Liver (tissue), 9 donors: ENCODE measurements around the gene GSE1. TPM values are rescaled to one million over a fixed set of nuclear protein-coding genes. Genes with fewer than 3 reads are reported as not detected.

ENCODE experiments used
- DNase-seq: peaks from one replicate; pipeline ENCODE4 v3.0.0-alpha.2; 2017; ENCODE audit warnings: low spot score
- H3K27ac ChIP-seq, 2 donors: one replicate each; pipeline ENCODE4 v1.7.0; 2013; ENCODE audit warnings: inconsistent platforms in 2 of 2, low read length in 2 of 2, control low read depth in 1 of 2, low read depth in 1 of 2, mild to moderate bottlenecking in 1 of 2
- H3K27me3 ChIP-seq, 4 donors: one replicate each; pipeline versions ENCODE4 v1.6.1 to v1.7.0; 2013; ENCODE audit warnings: low read length in 3 of 4, inconsistent platforms in 1 of 4, mild to moderate bottlenecking in 1 of 4, moderate library complexity in 1 of 4; ENCODE audit not compliant: control insufficient read depth in 4 of 4, insufficient read depth in 4 of 4
- H3K36me3 ChIP-seq, 4 donors: one replicate each; pipeline versions ENCODE4 v1.6.1 to v1.7.0; 2013; ENCODE audit warnings: low read length in 3 of 4, mild to moderate bottlenecking in 3 of 4, low read depth in 1 of 4, moderate library complexity in 1 of 4; ENCODE audit not compliant: control insufficient read depth in 4 of 4, insufficient read depth in 3 of 4
- H3K4me1 ChIP-seq, 4 donors: one replicate each; pipeline versions ENCODE4 v1.6.1 to v1.7.0; 2013; ENCODE audit warnings: low read length in 3 of 4, mild to moderate bottlenecking in 3 of 4, moderate library complexity in 1 of 4; ENCODE audit not compliant: control insufficient read depth in 4 of 4, insufficient read depth in 4 of 4
- H3K4me3 ChIP-seq, 3 donors: one replicate each; pipeline versions ENCODE4 v1.6.1 to v1.7.0; 2013; ENCODE audit warnings: low read length in 3 of 3, control low read depth in 1 of 3, low read depth in 1 of 3, mild to moderate bottlenecking in 1 of 3
- H3K9ac ChIP-seq, 2 donors: one replicate each; pipeline ENCODE4 v1.7.0; 2013; ENCODE audit warnings: low read length in 2 of 2, mild to moderate bottlenecking in 2 of 2, moderate library complexity in 2 of 2, control low read depth in 1 of 2, low read depth in 1 of 2
- H3K9me3 ChIP-seq, 4 donors: one replicate each; pipeline versions ENCODE4 v1.6.1 to v1.7.0; 2013; ENCODE audit warnings: low read length in 3 of 4; ENCODE audit not compliant: control insufficient read depth in 4 of 4
- EGR1 ChIP-seq, 2 donors: IDR thresholded peaks; 2 replicates each; pipeline ENCODE4 v1.6.1; 2016 to 2018; ENCODE audit warnings: antibody characterized with exemption in 2 of 2, low read depth in 2 of 2
- FOXA1 ChIP-seq: IDR thresholded peaks from 2 replicates; pipeline ENCODE4 v1.6.1; 2016; ENCODE audit warnings: antibody characterized with exemption
- FOXA2 ChIP-seq: IDR thresholded peaks from 2 replicates; pipeline ENCODE4 v1.6.1; 2016; ENCODE audit warnings: antibody characterized with exemption
- GABPA ChIP-seq, 2 donors: IDR thresholded peaks in 1 of 2; conservative IDR thresholded peaks in 1 of 2; 2 replicates each; pipeline ENCODE4 v1.6.1; 2016; ENCODE audit warnings: antibody characterized with exemption in 2 of 2, mild to moderate bottlenecking in 1 of 2, moderate library complexity in 1 of 2
- HNF4A ChIP-seq, 2 donors: conservative IDR thresholded peaks; 2 replicates each; pipeline ENCODE4 v1.6.1; 2016; ENCODE audit warnings: antibody characterized with exemption in 2 of 2, mild to moderate bottlenecking in 2 of 2
- HNF4G ChIP-seq: IDR thresholded peaks from 2 replicates; pipeline ENCODE4 v1.6.1; 2016; ENCODE audit warnings: antibody characterized with exemption
- MAX ChIP-seq: IDR thresholded peaks from 2 replicates; pipeline ENCODE4 v1.6.1; 2016; ENCODE audit warnings: antibody characterized with exemption
- NR2F2 ChIP-seq: IDR thresholded peaks from 2 replicates; pipeline ENCODE4 v1.6.1; 2016; ENCODE audit warnings: antibody characterized with exemption
- RAD21 ChIP-seq, 2 donors: IDR thresholded peaks; 2 replicates each; pipeline ENCODE4 v1.6.1; 2016; ENCODE audit warnings: antibody characterized with exemption in 2 of 2, mild to moderate bottlenecking in 2 of 2
- RXRA ChIP-seq, 2 donors: IDR thresholded peaks; 2 replicates each; pipeline ENCODE4 v1.6.1; 2017 to 2018; ENCODE audit warnings: antibody characterized with exemption in 2 of 2, mild to moderate bottlenecking in 1 of 2
- SP1 ChIP-seq: IDR thresholded peaks from 2 replicates; pipeline ENCODE4 v1.6.1; 2018; ENCODE audit warnings: antibody characterized with exemption, mild to moderate bottlenecking
- TAF1 ChIP-seq: conservative IDR thresholded peaks from 2 replicates; pipeline ENCODE4 v1.6.1; 2016; ENCODE audit warnings: antibody characterized with exemption, mild to moderate bottlenecking
- YY1 ChIP-seq: IDR thresholded peaks from 2 replicates; pipeline ENCODE4 v1.6.1; 2016; ENCODE audit warnings: antibody characterized with exemption, mild to moderate bottlenecking
- ZBTB33 ChIP-seq: IDR thresholded peaks from 2 replicates; pipeline ENCODE4 v1.6.1; 2016; ENCODE audit warnings: antibody characterized with exemption
- WGBS: extraction: QIAGEN DNeasy Blood & Tissue Kit; methylation state at CpG from one replicate; pipeline ENCODE4 v1.1.7; 2013; 5-methylcytosine and 5-hydroxymethylcytosine counted together
- polyA plus RNA-seq, 2 donors: library from polyadenylated mRNA; stranded (reverse) in 1 of 2; unstranded in 1 of 2; fragments of 200-250 nt in 1 of 2; fragments of >200 nt in 1 of 2; fragmentation: Nextera tagmentation in 1 of 2; extraction: Ambion mirVana in 1 of 2; gene quantifications; one replicate each; pipeline versions ENCODE4 v1.2.1 to v1.2.3, GENCODE V29; 2013 to 2015
- total RNA-seq, 2 donors: library from RNA; depleted of rRNA; stranded (reverse); fragments of >200 nt; gene quantifications; one replicate each; pipeline ENCODE4 v1.2.3, GENCODE V29; 2014
- TF ChIP-seq, protein P1 (sequence below): fragments of 150-350 bp; IDR thresholded peaks from 2 replicates; pipeline ENCODE4 v1.5.1; 2017; ENCODE audit warnings: improper control_type of control experiment, low read depth, low read length; ENCODE audit not compliant: missing input control
- TF ChIP-seq, protein P2 (sequence below): IDR thresholded peaks from 2 replicates; pipeline ENCODE4 v1.6.1; 2016; ENCODE audit warnings: antibody characterized with exemption
- TF ChIP-seq, protein P3 (sequence below): IDR thresholded peaks from 2 replicates; pipeline ENCODE4 v1.6.1; 2016; ENCODE audit warnings: antibody characterized with exemption, mild to moderate bottlenecking
- donor health status: healthy.
- donor health status: healthy.
- donor health status: healthy.
- donor health status: healthy.
- donor health status: healthy.

Gene GSE1
- total and polyA plus RNA-seq, 4 donors: 9.9 to 37.7 (median 25.2) TPM

- no peaks in the 10 kb centered on the region for H3K27me3 ChIP-seq
- H3K9me3 ChIP-seq: peaks cover 0 to 2% (median 0%) of the 10 kb centered on the region in 4 donors
- H3K4me3 ChIP-seq: no peak overlapping the region
- no peak for DNase-seq
- H3K36me3 ChIP-seq: peaks cover 0 to 4% (median 0%) of the 10 kb centered on the region in 4 donors
- H3K9ac ChIP-seq: no peak overlapping the region
- 97% methylated on average over 10 of the region's 10 CpGs for WGBS
- H3K4me1 ChIP-seq: peaks cover 11 to 48% (median 25%) of the 10 kb centered on the region in 4 donors
- no peak overlapping the region for H3K27ac ChIP-seq
- TF ChIP-seq HNF4A (conservative IDR thresholded peaks at IDR 0.05) (no peak), YY1 (no peak), SP1 (no peak)
Observed at GRCh38 chr16:85629326-85629725, 16.2 kb downstream of the GSE1 start.

DNA sequence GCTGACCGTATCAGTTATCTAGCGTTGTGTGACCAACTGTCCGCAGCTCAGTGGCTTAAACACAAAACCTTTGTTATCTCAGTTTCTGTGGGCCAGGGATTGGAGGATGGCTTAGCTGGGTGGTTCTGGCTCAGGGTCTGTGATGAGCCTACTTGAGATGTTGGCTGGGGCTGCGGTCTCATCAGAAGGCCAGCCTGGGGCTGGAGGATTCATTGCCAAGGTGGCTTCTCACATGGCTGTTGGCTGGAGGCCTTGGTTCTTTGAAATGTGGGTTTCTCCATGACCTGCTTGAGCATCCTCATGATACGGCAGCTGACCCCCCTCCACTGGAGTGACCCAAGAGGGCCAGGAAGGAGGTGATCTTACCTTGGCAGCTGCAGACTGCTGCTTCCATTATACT, 16.7 kb downstream of the GSE1 start:
- Histone ChIP-seq H3K9me3 (peaks cover 0 to 2% (median 0%) of the 10 kb centered on the region in 4 donors), H3K4me1 (peaks cover 12 to 48% (median 28%) of the 10 kb centered on the region in 4 donors), H3K9ac (no peak overlapping the region), H3K27ac (no peak overlapping the region), H3K27me3 (no peaks in the 10 kb centered on the region), H3K4me3 (no peak overlapping the region), H3K36me3 (peaks cover 0 to 4% (median 0%) of the 10 kb centered on the region in 4 donors)
- WGBS: 98% methylated on average over 5 of the region's 5 CpGs
- DNase-seq: no peak
- no peak for TF ChIP-seq RAD21 (IDR thresholded peaks at IDR 0.05)
- no peak for TF ChIP-seq HNF4A (conservative IDR thresholded peaks at IDR 0.05)
- TF ChIP-seq FOXA1: no peak
- no peak for TF ChIP-seq SP1
- TF ChIP-seq EGR1 (IDR thresholded peaks at IDR 0.05; ENCODE audit: low read depth in 2 of 2): no peak

DNA sequence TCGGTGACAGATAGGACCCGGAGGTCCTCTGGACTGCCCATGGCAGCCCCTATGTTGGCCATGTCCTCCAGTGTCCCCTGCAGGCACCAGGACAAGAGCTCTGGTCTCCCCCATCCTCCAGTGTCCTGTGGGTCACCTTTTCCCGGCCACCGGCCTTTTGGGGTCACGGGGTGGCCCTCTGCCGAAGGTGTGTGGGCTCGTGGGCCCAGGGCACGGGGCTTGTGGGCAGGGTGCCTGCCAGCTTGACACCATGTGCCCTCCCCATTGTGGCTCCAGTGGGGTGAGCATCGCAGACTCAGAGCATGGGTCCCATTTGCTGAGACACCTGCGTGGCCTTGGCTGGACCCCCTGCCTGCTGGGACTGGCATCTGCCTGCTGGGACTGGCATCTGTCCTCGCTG, 18.1 kb downstream of the GSE1 start:
- no peak overlapping the region for H3K4me3 ChIP-seq
- peaks cover 0 to 4% (median 0%) of the 10 kb centered on the region in 4 donors for H3K36me3 ChIP-seq
- no peak for DNase-seq
- H3K9ac ChIP-seq: no peak overlapping the region
- peaks cover 12 to 49% (median 31%) of the 10 kb centered on the region in 4 donors for H3K4me1 ChIP-seq
- no peaks in the 10 kb centered on the region for H3K27me3 ChIP-seq
- no peak overlapping the region for H3K27ac ChIP-seq
- H3K9me3 ChIP-seq: peaks cover 0 to 2% (median 0%) of the 10 kb centered on the region in 4 donors
- 94% methylated on average over 11 of the region's 11 CpGs for WGBS
- TF ChIP-seq FOXA1 (no peak), HNF4G (no peak), GABPA (IDR thresholded peaks at IDR 0.05 in 1 of 2, conservative IDR thresholded peaks at IDR 0.05 in 1 of 2) (no peak), RAD21 (IDR thresholded peaks at IDR 0.05) (no peak), MAX (no peak), TAF1 (no peak), YY1 (no peak), EGR1 (IDR thresholded peaks at IDR 0.05; ENCODE audit: low read depth in 2 of 2) (no peak), SP1 (no peak), ZBTB33 (no peak), FOXA2 (no peak), RXRA (IDR thresholded peaks at IDR 0.05) (no peak), HNF4A (conservative IDR thresholded peaks at IDR 0.05) (no peak), NR2F2 (no peak)
- TF ChIP-seq, protein P1, sequence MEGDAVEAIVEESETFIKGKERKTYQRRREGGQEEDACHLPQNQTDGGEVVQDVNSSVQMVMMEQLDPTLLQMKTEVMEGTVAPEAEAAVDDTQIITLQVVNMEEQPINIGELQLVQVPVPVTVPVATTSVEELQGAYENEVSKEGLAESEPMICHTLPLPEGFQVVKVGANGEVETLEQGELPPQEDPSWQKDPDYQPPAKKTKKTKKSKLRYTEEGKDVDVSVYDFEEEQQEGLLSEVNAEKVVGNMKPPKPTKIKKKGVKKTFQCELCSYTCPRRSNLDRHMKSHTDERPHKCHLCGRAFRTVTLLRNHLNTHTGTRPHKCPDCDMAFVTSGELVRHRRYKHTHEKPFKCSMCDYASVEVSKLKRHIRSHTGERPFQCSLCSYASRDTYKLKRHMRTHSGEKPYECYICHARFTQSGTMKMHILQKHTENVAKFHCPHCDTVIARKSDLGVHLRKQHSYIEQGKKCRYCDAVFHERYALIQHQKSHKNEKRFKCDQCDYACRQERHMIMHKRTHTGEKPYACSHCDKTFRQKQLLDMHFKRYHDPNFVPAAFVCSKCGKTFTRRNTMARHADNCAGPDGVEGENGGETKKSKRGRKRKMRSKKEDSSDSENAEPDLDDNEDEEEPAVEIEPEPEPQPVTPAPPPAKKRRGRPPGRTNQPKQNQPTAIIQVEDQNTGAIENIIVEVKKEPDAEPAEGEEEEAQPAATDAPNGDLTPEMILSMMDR: no peak
- TF ChIP-seq, protein P2, sequence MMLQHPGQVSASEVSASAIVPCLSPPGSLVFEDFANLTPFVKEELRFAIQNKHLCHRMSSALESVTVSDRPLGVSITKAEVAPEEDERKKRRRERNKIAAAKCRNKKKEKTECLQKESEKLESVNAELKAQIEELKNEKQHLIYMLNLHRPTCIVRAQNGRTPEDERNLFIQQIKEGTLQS: no peak
- TF ChIP-seq, protein P3, sequence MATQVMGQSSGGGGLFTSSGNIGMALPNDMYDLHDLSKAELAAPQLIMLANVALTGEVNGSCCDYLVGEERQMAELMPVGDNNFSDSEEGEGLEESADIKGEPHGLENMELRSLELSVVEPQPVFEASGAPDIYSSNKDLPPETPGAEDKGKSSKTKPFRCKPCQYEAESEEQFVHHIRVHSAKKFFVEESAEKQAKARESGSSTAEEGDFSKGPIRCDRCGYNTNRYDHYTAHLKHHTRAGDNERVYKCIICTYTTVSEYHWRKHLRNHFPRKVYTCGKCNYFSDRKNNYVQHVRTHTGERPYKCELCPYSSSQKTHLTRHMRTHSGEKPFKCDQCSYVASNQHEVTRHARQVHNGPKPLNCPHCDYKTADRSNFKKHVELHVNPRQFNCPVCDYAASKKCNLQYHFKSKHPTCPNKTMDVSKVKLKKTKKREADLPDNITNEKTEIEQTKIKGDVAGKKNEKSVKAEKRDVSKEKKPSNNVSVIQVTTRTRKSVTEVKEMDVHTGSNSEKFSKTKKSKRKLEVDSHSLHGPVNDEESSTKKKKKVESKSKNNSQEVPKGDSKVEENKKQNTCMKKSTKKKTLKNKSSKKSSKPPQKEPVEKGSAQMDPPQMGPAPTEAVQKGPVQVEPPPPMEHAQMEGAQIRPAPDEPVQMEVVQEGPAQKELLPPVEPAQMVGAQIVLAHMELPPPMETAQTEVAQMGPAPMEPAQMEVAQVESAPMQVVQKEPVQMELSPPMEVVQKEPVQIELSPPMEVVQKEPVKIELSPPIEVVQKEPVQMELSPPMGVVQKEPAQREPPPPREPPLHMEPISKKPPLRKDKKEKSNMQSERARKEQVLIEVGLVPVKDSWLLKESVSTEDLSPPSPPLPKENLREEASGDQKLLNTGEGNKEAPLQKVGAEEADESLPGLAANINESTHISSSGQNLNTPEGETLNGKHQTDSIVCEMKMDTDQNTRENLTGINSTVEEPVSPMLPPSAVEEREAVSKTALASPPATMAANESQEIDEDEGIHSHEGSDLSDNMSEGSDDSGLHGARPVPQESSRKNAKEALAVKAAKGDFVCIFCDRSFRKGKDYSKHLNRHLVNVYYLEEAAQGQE: no peak
